BE2C (cell line): ENCODE measurements around the gene CLDN1. TPM values are rescaled to one million over a fixed set of nuclear protein-coding genes. Genes with fewer than 3 reads are reported as not detected.

Experiments used
- DNase-seq: peaks from one replicate; pipeline ENCODE4 v3.0.0-alpha.2; 2020
- H3K27me3 ChIP-seq: fragments of 250-450 bp; sonication (Bioruptor Pico); 2 replicates; pipeline ENCODE4 v1.5.1; 2020; ENCODE audit warnings: mild to moderate bottlenecking
- H3K36me3 ChIP-seq: fragments of 250-450 bp; sonication (Bioruptor Pico); 2 replicates; pipeline ENCODE4 v1.5.1; 2020; ENCODE audit warnings: mild to moderate bottlenecking
- H3K4me1 ChIP-seq: fragments of 250-450 bp; sonication (Bioruptor Pico); 2 replicates; pipeline ENCODE4 v1.5.1; 2020
- H3K4me3 ChIP-seq: 2 replicates; pipeline ENCODE4 v1.5.1; 2011; ENCODE audit warnings: low read depth, low read length
- H3K9me3 ChIP-seq: fragments of 250-450 bp; sonication (Bioruptor Pico); 2 replicates; pipeline ENCODE4 v1.5.1; 2020
- CTCF ChIP-seq: IDR thresholded peaks from 2 replicates; pipeline ENCODE4 v1.5.1; 2012; ENCODE audit warnings: mild to moderate bottlenecking, low read depth, low read length
- polyA plus RNA-seq: library from polyadenylated mRNA; unstranded; fragments of >200 nt; gene quantifications from one replicate; pipeline ENCODE4 v1.2.1, GENCODE V29; 2012; ENCODE audit warnings: low read depth, missing spikeins; ENCODE audit not compliant: insufficient read length, insufficient read depth

CLDN1 gene, protein sequence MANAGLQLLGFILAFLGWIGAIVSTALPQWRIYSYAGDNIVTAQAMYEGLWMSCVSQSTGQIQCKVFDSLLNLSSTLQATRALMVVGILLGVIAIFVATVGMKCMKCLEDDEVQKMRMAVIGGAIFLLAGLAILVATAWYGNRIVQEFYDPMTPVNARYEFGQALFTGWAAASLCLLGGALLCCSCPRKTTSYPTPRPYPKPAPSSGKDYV
- not detected for polyA plus RNA-seq

- H3K4me1 ChIP-seq: no peaks in the 10 kb centered on the region
- TF ChIP-seq CTCF: peak; percentile 79
- peaks cover 8% of the 10 kb centered on the region; the same call in 1 of the 2 replicates for H3K27me3 ChIP-seq
- no peaks in the 10 kb centered on the region for H3K9me3 ChIP-seq
- H3K4me3 ChIP-seq: peak within 1 kb of the TSS; percentile 36
- H3K36me3 ChIP-seq: no peaks in the 10 kb centered on the region
- DNase-seq: peak; percentile 83
These were observed at the start of gene CLDN1 for GRCh38 chr3:190321789-190322603. Gene CLDN1 (minus strand): TSS chr3:190322446. CDS start chr3:190322206, 240 bp downstream.

GRCh38 chr3:190371152-190371551, 48.9 kb upstream of the CLDN1 start:
- no peak overlapping the region for H3K4me3 ChIP-seq
- TF ChIP-seq CTCF: no peak
- H3K36me3 ChIP-seq: no peaks in the 10 kb centered on the region
- no peaks in the 10 kb centered on the region for H3K27me3 ChIP-seq
- DNase-seq: no peak
- H3K4me1 ChIP-seq: no peaks in the 10 kb centered on the region
- no peaks in the 10 kb centered on the region for H3K9me3 ChIP-seq

- no peak for DNase-seq
- no peaks in the 10 kb centered on the region for H3K27me3 ChIP-seq
- H3K4me1 ChIP-seq: no peaks in the 10 kb centered on the region
- no peak for TF ChIP-seq CTCF
- no peak overlapping the region for H3K4me3 ChIP-seq
- H3K9me3 ChIP-seq: no peaks in the 10 kb centered on the region
- H3K36me3 ChIP-seq: no peaks in the 10 kb centered on the region
These were observed 48.1 kb upstream of the CLDN1 start for GRCh38 chr3:190370369-190370768.

DNA sequence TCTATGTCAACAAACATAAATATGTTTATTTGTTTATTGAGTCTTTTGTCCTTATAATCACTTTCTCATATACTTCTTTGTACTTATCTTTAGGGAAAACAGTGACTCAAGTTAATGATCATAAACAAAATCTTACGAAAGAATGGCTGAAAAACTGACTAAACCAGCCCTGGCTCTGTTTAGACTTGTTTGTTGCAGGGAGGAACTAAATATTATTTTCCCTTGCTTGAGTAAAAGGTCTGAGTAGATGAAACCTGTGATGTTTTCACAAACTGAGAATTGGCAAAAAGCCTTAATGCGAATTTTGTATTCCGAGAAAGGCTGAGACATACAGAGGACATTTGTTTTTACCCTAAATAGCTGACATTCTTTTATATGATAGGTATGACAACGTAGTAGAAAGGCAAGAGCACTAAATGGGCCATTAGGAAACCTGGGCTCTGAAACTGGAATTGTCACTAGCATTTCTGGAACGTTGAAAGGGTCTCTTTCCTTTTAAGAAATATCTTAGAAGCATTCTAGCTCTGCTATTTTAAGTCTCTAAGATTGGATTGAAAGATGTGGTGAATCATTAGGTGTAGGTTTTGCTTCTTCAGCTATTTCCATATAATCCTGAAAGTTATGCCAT, 47.5 kb upstream of the CLDN1 start:
- H3K4me1 ChIP-seq: no peaks in the 10 kb centered on the region
- no peaks in the 10 kb centered on the region for H3K36me3 ChIP-seq
- no peaks in the 10 kb centered on the region for H3K9me3 ChIP-seq
- H3K27me3 ChIP-seq: no peaks in the 10 kb centered on the region
- DNase-seq: no peak
- H3K4me3 ChIP-seq: no peak overlapping the region
- no peak for TF ChIP-seq CTCF

- Histone ChIP-seq H3K36me3 (no peaks in the 10 kb centered on the region), H3K4me1 (no peaks in the 10 kb centered on the region), H3K27me3 (no peaks in the 10 kb centered on the region), H3K9me3 (no peaks in the 10 kb centered on the region), H3K4me3 (no peak overlapping the region)
- no peak for DNase-seq
- no peak for TF ChIP-seq CTCF
These were observed 46.6 kb upstream of the CLDN1 start for GRCh38 chr3:190368881-190369280.
